Activated naive CD8-positive, alpha-beta T cell (primary cell): ENCODE data around the gene PAK2.
A peak's percentile ranks its signal among the peaks of the same experiment; 100 is the strongest.
"Not testable (repeated sequence)": the region's sequence is repeated elsewhere in the genome, so short reads cannot be mapped to it uniquely, and the experiment has no call there.

ENCODE experiments used
- H3K27ac Mint-ChIP-seq: one replicate; pipeline ENCODE4 v1.8.0; 2021; ENCODE audit warnings: mixed read lengths
- H3K27me3 Mint-ChIP-seq: one replicate; pipeline ENCODE4 v1.8.0; 2021; ENCODE audit warnings: mixed read lengths
- H3K36me3 Mint-ChIP-seq: one replicate; pipeline ENCODE4 v1.8.0; 2021; ENCODE audit warnings: mixed read lengths
- H3K4me1 Mint-ChIP-seq: one replicate; pipeline ENCODE4 v1.8.0; 2021; ENCODE audit warnings: low read depth, mixed read lengths
- H3K4me3 Mint-ChIP-seq: one replicate; pipeline ENCODE4 v1.8.0; 2021; ENCODE audit warnings: mild to moderate bottlenecking, mixed read lengths
- H3K9me3 Mint-ChIP-seq: one replicate; pipeline ENCODE4 v1.8.0; 2021; ENCODE audit warnings: low read depth, mixed read lengths

The PAK2 gene

GRCh38 chr3:196790636-196791035, 51.0 kb downstream of the PAK2 start:
- Mint-ChIP-seq H3K4me1 (peaks cover 29% of the 10 kb centered on the region), H3K27me3 (no peaks in the 10 kb centered on the region), H3K9me3 (no peaks in the 10 kb centered on the region), H3K36me3 (peaks cover 20% of the 10 kb centered on the region), H3K4me3 (no peak overlapping the region), H3K27ac (peak overlapping the region; percentile 58)

DNA sequence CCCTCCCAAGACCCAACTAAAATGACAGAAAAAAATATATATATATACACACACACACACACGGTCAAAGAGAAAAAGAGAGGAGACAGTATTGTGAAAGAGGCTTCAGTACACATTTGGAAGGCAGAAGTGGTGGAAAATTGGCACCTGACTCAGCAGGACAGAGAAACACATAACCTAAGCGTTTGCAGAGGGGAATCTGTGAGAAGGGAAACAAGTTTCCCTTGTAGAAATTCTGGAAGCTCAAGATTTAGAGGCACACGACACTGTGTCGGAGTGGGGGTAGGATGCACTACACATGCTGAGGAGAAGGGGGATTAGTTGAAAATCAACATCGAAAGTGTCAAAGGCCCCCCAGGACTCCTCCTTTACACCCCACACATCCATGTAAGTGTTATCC, 53.1 kb downstream of the PAK2 start:
- H3K9me3 Mint-ChIP-seq = no peaks in the 10 kb centered on the region
- H3K4me3 Mint-ChIP-seq = no peak overlapping the region
- H3K27me3 Mint-ChIP-seq = no peaks in the 10 kb centered on the region
- peaks cover 20% of the 10 kb centered on the region for H3K4me1 Mint-ChIP-seq
- no peak overlapping the region for H3K27ac Mint-ChIP-seq
- peaks cover 16% of the 10 kb centered on the region for H3K36me3 Mint-ChIP-seq

- no peak overlapping the region for H3K4me3 Mint-ChIP-seq
- peak overlapping the region; percentile 41 for H3K27ac Mint-ChIP-seq
- H3K27me3 Mint-ChIP-seq = no peaks in the 10 kb centered on the region
- H3K36me3 Mint-ChIP-seq = peaks cover 13% of the 10 kb centered on the region
- peaks cover 17% of the 10 kb centered on the region for H3K4me1 Mint-ChIP-seq
- no peaks in the 10 kb centered on the region for H3K9me3 Mint-ChIP-seq
Observed at GRCh38 chr3:196793246-196793645, 53.6 kb downstream of the PAK2 start.

- Mint-ChIP-seq H3K4me1 (peaks cover 14% of the 10 kb centered on the region), H3K27me3 (no peaks in the 10 kb centered on the region), H3K36me3 (peaks cover 9% of the 10 kb centered on the region), H3K4me3 (no peak overlapping the region), H3K27ac (no peak overlapping the region), H3K9me3 (no peaks in the 10 kb centered on the region)
Observed at GRCh38 chr3:196794467-196794866, 54.8 kb downstream of the PAK2 start.

- H3K4me3 Mint-ChIP-seq = no peak overlapping the region
- no peak overlapping the region for H3K27ac Mint-ChIP-seq
- peaks cover 6% of the 10 kb centered on the region for H3K36me3 Mint-ChIP-seq
- H3K9me3 Mint-ChIP-seq = no peaks in the 10 kb centered on the region
- peaks cover 15% of the 10 kb centered on the region for H3K4me1 Mint-ChIP-seq
- no peaks in the 10 kb centered on the region for H3K27me3 Mint-ChIP-seq
Observed at GRCh38 chr3:196796317-196796716, 56.7 kb downstream of the PAK2 start.

DNA sequence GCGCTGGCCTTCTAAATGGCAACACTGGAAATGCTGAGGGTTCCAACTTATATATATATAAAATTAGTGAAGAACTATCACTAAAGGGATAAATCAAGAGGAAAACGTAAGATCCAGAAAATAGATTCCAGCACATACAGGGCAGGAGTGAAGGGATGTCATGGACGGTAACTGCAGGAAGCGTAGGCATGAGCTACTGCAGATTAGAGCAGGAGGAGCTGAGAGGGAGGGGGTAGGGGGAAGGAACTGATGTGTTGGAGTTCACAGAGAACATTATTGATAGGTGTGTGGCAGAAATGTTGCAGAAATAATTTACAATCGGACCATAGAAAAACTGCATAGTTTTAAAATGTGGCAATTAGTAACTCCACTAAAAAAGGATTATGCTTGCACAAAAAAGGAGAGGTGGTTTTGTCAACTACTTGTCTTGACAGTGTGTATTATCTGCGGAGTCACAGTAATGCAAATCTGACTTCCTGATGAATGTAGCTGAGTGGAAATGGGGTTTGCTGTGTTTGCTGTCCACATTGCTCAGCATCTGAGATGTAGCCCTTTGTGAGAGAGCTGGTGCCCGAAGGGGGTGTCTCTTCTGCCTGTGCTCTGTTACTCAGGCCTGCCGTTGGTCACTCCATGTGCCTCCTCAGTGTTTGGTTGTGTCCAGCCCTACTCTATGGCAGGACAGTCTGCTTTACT, 61.2 kb downstream of the PAK2 start:
- no peaks in the 10 kb centered on the region for H3K9me3 Mint-ChIP-seq
- peaks cover 5% of the 10 kb centered on the region for H3K36me3 Mint-ChIP-seq
- peaks cover 23% of the 10 kb centered on the region for H3K4me1 Mint-ChIP-seq
- no peak overlapping the region for H3K27ac Mint-ChIP-seq
- H3K4me3 Mint-ChIP-seq = no peak overlapping the region
- no peaks in the 10 kb centered on the region for H3K27me3 Mint-ChIP-seq

- Mint-ChIP-seq H3K9me3 (no peaks in the 10 kb centered on the region), H3K4me1 (peaks cover 21% of the 10 kb centered on the region), H3K27ac (peak overlapping the region; percentile 67), H3K4me3 (no peak overlapping the region), H3K36me3 (peaks cover 12% of the 10 kb centered on the region), H3K27me3 (no peaks in the 10 kb centered on the region)
Observed at GRCh38 chr3:196803891-196804468, 64.3 kb downstream of the PAK2 start.

DNA sequence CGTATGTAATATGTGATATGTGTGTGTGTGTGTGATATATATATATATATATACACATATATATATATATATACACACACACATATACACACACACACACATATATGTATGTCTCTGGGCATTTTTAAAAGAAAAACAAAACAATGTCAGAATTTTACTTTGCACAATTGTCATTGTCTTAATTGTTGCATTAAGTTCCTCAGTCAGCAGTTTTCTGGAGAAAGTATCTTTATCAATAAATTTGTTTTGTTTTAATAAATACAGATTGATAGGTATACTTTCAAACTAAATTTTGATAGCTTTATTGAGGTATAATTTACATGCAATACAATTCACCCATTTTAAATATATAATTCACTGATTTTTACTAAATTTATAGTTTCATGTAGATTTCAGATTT, 65.1 kb downstream of the PAK2 start:
- Mint-ChIP-seq H3K27ac (no peak overlapping the region), H3K4me3 (no peak overlapping the region), H3K4me1 (peaks cover 22% of the 10 kb centered on the region), H3K27me3 (no peaks in the 10 kb centered on the region), H3K9me3 (no peaks in the 10 kb centered on the region), H3K36me3 (peaks cover 12% of the 10 kb centered on the region)

- Mint-ChIP-seq H3K4me1 (peaks cover 2% of the 10 kb centered on the region), H3K27ac (peak overlapping the region; percentile 72), H3K4me3 (no peak overlapping the region), H3K9me3 (no peaks in the 10 kb centered on the region), H3K36me3 (peaks cover 17% of the 10 kb centered on the region), H3K27me3 (no peaks in the 10 kb centered on the region)
Observed at GRCh38 chr3:196810963-196811581, 71.4 kb downstream of the PAK2 start.

- Mint-ChIP-seq H3K27ac (no peak overlapping the region), H3K4me3 (no peak overlapping the region), H3K36me3 (peaks cover 10% of the 10 kb centered on the region)
Observed at GRCh38 chr3:196812853-196813252, 73.2 kb downstream of the PAK2 start.

GRCh38 chr3:196813903-196814302, 74.2 kb downstream of the PAK2 start:
- no peaks in the 10 kb centered on the region for H3K9me3 Mint-ChIP-seq
- no peaks in the 10 kb centered on the region for H3K27me3 Mint-ChIP-seq
- H3K4me3 Mint-ChIP-seq = no peak overlapping the region
- H3K27ac Mint-ChIP-seq = no peak overlapping the region
- H3K36me3 Mint-ChIP-seq = peaks cover 10% of the 10 kb centered on the region
- peaks cover 2% of the 10 kb centered on the region for H3K4me1 Mint-ChIP-seq

More at GRCh38 chr3:196812853-196813252, 73.2 kb downstream of the PAK2 start:
- peaks cover 2% of the 10 kb centered on the region for H3K4me1 Mint-ChIP-seq
- no peaks in the 10 kb centered on the region for H3K9me3 Mint-ChIP-seq
- H3K27me3 Mint-ChIP-seq = no peaks in the 10 kb centered on the region

DNA sequence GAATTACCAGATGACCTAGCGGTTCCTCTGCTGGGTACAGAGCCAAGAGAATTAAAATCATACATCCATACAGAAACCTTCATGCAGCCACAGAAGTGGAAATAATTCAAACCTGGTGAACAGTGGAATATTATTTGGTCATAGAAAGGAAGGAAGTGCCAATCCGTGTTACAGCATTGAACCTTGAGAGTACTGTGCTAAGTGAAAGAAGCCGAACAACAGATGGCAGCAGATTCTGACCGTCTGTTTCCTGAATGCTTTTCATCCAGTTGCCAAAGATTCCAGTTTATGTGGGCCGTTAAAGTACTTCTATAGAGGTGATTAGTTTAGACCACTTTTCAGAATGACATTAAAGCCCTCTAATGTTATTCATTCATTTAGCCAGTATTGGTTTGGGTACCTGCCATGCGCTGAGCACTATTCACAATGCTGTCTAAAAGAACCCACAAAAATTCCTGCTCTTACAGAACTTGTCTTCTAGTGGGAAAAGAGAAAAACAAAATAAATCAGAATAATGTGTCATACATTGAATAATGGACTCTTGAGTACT, 82.2 kb downstream of the PAK2 start:
- no peak overlapping the region for H3K4me3 Mint-ChIP-seq
- H3K27ac Mint-ChIP-seq = no peak overlapping the region
- no peaks in the 10 kb centered on the region for H3K27me3 Mint-ChIP-seq
- H3K4me1 Mint-ChIP-seq = no peaks in the 10 kb centered on the region
- no peaks in the 10 kb centered on the region for H3K9me3 Mint-ChIP-seq
- H3K36me3 Mint-ChIP-seq = peaks cover 5% of the 10 kb centered on the region

- H3K9me3 Mint-ChIP-seq, H3K4me1 Mint-ChIP-seq, H3K27ac Mint-ChIP-seq, H3K27me3 Mint-ChIP-seq, H3K36me3 Mint-ChIP-seq, H3K4me3 Mint-ChIP-seq: not testable (repeated sequence)
Observed at GRCh38 chr3:196829651-196830050, 90.0 kb downstream of the PAK2 start.

- Mint-ChIP-seq H3K4me3 (no peak overlapping the region), H3K36me3 (no peaks in the 10 kb centered on the region), H3K9me3 (no peaks in the 10 kb centered on the region), H3K27me3 (no peaks in the 10 kb centered on the region), H3K27ac (no peak overlapping the region), H3K4me1 (no peaks in the 10 kb centered on the region)
Observed at GRCh38 chr3:196835086-196835485, 95.4 kb downstream of the PAK2 start.

DNA sequence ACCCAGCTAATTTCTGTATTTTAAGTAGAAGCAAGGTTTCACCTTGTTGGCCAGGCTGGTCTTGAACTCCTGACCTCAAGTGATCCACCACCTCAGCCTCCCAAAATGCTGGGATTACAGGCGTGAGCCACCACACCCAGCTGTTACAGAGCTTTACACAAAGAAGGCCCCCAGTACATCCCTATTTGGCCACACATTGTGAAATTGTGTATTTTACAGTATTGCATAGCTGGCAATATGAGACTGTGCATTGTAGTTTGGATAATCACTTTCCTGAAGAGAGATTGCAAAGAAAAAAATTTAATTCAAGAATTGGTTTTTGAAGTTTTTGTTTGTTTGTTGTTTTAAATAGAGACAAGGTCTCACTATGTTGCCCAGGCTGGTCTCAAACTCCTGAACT, 97.0 kb downstream of the PAK2 start:
- not testable (repeated sequence) for H3K4me3 Mint-ChIP-seq, H3K4me1 Mint-ChIP-seq, H3K36me3 Mint-ChIP-seq, H3K27me3 Mint-ChIP-seq, H3K9me3 Mint-ChIP-seq, H3K27ac Mint-ChIP-seq
